Activated CD8-positive, alpha-beta memory T cell treated with anti-CD3 and anti-CD28 coated beads for 36 hours (primary cell): Measurements from ENCODE around the gene SLC5A2. TPM values are rescaled to one million over a fixed set of nuclear protein-coding genes. Genes with fewer than 3 reads are reported as not detected.
"Not testable (repeated sequence)": the region's sequence is repeated elsewhere in the genome, so short reads cannot be mapped to it uniquely, and the experiment has no call there.

ENCODE experiments used
- CTCF ChIA-PET: fragments of 350-600 bp; sonication (Branson Sonifier 250); formaldehyde crosslinking; loops from one replicate; lab custom pipeline; 2021; ENCODE audit warnings: antibody characterized with exemption; lab: Charles Lee
- POLR2A ChIA-PET: fragments of 350-600 bp; sonication (Branson Sonifier 250); formaldehyde crosslinking; loops from one replicate; lab custom pipeline; 2021; ENCODE audit warnings: antibody characterized with exemption; lab: Charles Lee
- total RNA-seq, 2 experiments: library from RNA; stranded (reverse); gene quantifications; one replicate each; pipeline ENCODE4 v1.2.3, GENCODE V29; 2021

Gene SLC5A2
- total RNA-seq, 2 experiments from 2014 or later: not detected

GRCh38 chr16:31471875-31472708, 10.8 kb upstream of the SLC5A2 start, which contains the start of gene TGFB1I1:
TSS of gene TGFB1I1 (plus strand) at chr16:31472152. CDS start at chr16:31472189, 37 bp downstream.
- CTCF ChIA-PET: interaction anchor here (2.8 kb wide), 1 partner anchor 12 kb away, joined by 11 read pairs; no protein-coding TSS in a partner anchor
- POLR2A ChIA-PET: interaction anchor here (0.5 to 0.6 kb wide), 2 partner anchors 17 to 498 kb away, joined by 3 read pairs; no protein-coding TSS in a partner anchor

GRCh38 chr16:31472709-31473203, 10.2 kb upstream of the SLC5A2 start:
- ChIA-PET POLR2A (no interaction called here), CTCF (no interaction called here)

- CTCF ChIA-PET: no interaction called here
- POLR2A ChIA-PET: no interaction called here
Measured at GRCh38 chr16:31473264-31473984, 9.5 kb upstream of the SLC5A2 start.

DNA sequence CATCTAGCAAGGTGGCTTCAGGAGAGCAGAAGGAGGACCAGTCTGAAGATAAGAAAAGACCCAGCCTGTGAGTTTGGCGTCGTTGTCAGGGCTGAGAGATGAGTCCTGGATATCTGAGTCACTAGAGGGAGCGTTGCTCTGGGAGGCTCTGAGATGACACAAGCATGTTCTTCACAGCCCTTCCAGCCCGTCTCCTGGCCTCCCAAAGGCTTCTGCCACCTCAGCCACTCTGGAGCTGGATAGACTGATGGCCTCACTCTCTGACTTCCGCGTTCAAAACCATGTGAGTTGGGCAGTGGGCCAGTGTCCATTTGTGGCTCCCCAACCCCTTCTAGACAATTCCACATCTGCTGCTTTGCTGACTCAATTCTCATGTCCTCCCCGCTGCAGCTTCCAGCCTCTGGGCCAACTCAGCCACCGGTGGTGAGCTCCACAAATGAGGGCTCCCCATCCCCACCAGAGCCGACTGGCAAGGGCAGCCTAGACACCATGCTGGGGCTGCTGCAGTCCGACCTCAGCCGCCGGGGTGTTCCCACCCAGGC, 8.7 kb upstream of the SLC5A2 start:
- POLR2A ChIA-PET: interaction anchor here (0.5 to 1.1 kb wide), 2 partner anchors 13 to 399 kb away, joined by 3 read pairs; partner anchors contain the start of gene ZNF267
- CTCF ChIA-PET: interaction anchor here (1.8 kb wide), 1 partner anchor 14 kb away, joined by 9 read pairs; the partner anchor contains the start of gene ARMC5

DNA sequence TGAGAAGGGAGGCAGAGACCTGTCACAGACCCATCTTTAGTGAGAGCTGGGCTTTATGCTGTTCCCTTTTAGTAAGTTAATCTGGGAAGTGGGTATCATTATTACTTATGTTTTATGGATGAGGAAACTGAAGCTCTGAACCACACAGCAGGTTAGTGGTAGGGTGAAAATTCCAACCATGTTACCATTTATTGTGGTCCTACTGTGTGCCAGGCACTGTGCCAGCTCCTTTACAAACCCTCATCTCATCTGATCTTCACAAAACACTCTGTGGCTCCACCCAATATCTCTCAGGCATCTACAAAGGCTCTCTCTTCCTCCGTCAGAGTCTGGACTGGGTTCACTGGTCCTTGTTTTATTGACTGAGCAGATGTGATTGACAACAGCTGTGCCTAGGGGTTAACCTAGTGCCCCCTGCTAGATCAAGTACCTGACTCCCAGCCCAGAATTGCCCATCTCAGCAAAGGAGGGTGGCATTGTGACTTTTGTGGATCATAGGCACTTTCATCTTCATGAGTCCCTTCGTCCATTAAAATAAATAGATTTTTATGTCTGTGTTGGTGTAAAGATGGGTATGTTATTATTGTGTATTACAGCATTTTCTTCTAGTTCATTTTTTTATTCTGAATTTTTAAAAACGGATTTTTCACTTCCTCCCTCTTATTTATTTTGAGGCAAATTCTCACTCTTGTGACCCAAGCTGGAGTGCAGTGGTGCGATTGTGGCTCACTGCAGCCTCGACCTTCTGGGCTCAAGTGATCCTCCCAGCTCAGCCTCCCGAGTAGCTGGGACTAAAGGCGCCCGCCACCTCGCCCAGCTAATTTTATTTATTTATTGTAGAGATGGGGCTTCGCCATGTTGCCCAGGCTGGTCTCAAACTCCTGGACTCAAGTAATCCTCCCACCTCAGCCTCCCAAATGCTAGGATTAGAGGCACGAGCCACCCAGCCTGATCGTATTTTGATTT, 7.9 kb upstream of the SLC5A2 start:
- CTCF ChIA-PET: interaction anchor here (0.8 to 1.8 kb wide), 2 partner anchors 15 to 33 kb away, joined by 3 to 9 read pairs; partner anchors contain the start of genes ARMC5 and ZNF843
- POLR2A ChIA-PET: interaction anchor here (0.5 to 1.1 kb wide), 2 partner anchors 12 to 399 kb away, joined by 3 read pairs; partner anchors contain the start of gene ZNF267

DNA sequence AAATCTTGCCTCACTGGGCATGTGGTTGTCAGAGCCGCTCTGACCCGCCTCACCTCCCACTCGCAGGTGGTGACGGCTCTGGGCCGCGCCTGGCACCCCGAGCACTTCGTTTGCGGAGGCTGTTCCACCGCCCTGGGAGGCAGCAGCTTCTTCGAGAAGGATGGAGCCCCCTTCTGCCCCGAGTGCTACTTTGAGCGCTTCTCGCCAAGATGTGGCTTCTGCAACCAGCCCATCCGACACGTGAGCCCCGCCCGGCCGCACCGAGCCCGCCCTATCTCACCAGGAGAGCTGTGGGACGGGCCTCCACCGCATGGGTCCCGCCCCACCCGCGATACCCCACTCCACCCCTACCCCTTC, 7.0 kb upstream of the SLC5A2 start:
- POLR2A ChIA-PET: no interaction called here

GRCh38 chr16:31476303-31477219, 6.4 kb upstream of the SLC5A2 start:
- POLR2A ChIA-PET: interaction anchor here (1.3 kb wide), 1 partner anchor 18 kb away, joined by 4 read pairs; the partner anchor contains the start of gene ARMC5
- CTCF ChIA-PET: interaction anchor here (1.1 kb wide), 1 partner anchor 16 kb away, joined by 5 read pairs; no protein-coding TSS in a partner anchor

More for the DNA sequence above, 7.0 kb upstream of the SLC5A2 start:
- CTCF ChIA-PET: interaction anchor here (0.8 to 1.8 kb wide), 2 partner anchors 16 to 33 kb away, joined by 3 to 9 read pairs; partner anchors contain the start of genes ARMC5 and ZNF843

GRCh38 chr16:31477220-31478216, 5.4 kb upstream of the SLC5A2 start:
- ChIA-PET POLR2A (interaction anchor here (1.3 kb wide), 1 partner anchor 18 kb away, joined by 4 read pairs; the partner anchor contains the start of gene ARMC5), CTCF (interaction anchor here (0.6 to 1.1 kb wide), 2 partner anchors 17 to 73 kb away, joined by 3 to 5 read pairs; no protein-coding TSS in a partner anchor)

GRCh38 chr16:31478956-31479355, 4.0 kb upstream of the SLC5A2 start:
- POLR2A ChIA-PET: interaction anchor here (0.7 kb wide), 1 partner anchor 15 kb away, joined by 12 read pairs; no protein-coding TSS in a partner anchor
- CTCF ChIA-PET: interaction anchor here (1.1 kb wide), 1 partner anchor 10 kb away, joined by 4 read pairs; no protein-coding TSS in a partner anchor

GRCh38 chr16:31479751-31480150, 3.2 kb upstream of the SLC5A2 start:
- ChIA-PET CTCF (interaction anchor here (1.1 kb wide), 1 partner anchor 9 kb away, joined by 4 read pairs; no protein-coding TSS in a partner anchor), POLR2A (no interaction called here)

DNA sequence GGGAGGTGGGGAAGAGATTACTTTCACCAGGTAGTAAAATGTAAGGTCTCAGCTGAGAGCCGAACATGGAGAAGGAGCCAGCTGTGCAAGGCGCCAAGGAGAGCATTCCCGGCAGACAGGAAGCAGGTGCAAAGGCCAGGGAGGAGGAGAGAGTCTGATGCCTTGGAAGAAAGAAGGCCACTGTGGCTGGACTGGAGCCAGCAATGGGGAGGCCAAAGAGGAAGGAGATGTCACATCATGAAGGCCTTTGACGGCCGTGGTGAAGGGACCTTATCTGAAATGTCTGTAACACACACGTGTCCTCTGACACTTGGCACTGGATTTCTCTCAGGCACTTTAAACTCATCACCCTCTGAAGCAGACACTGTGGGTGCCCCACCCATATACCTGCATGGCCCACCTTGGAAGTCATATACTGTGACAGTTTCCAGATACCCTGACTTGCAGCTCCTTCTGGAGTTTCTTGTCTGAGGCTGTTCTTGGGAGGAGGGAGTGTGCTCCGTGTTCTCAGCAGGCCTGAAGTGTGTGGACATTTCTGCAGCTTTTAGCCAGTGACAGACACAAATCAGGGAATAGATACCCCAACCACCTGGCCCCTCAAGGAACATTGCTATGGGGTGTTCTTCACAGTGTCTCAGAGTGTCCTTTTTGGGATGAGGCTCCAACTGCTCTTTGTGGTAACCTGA, 1.9 kb upstream of the SLC5A2 start:
- CTCF ChIA-PET: no interaction called here
- POLR2A ChIA-PET: no interaction called here

GRCh38 chr16:31484048-31484447, 1.1 kb downstream of the SLC5A2 start:
- CTCF ChIA-PET: not testable (repeated sequence)

DNA sequence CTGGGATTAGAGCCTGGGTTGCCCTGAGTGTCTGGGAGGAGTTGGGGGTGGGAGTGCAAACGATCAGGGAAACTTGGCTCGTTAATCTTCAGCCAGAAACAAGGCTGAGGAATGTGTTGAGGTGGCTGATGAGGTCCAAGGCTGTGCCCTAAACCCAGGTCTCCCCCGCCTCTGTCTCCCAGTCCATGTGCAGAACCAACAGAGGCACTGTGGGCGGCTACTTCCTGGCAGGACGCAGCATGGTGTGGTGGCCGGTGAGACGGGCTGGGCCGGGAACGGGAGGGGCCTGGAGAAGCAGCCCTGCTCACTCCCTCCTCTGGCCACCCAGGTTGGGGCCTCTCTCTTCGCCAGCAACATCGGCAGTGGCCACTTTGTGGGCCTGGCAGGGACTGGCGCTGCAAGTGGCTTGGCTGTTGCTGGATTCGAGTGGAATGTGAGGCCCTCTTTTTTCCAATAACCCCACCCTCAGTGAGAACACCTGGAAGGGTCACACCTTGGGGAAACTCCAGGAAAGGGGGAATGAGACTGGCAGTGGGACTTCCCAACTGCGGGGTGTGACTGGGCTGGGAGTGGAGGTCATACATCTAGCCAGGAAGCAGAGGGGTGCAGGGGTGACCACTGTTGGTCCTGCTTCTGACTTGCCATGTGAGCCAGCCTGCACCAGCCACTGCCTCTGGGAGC, 1.7 kb downstream of the SLC5A2 start:
- CTCF ChIA-PET: no interaction called here
- POLR2A ChIA-PET: no interaction called here

More at GRCh38 chr16:31484048-31484447, 1.1 kb downstream of the SLC5A2 start:
- POLR2A ChIA-PET: interaction anchor here (0.7 kb wide), 1 partner anchor 52 kb away, joined by 3 read pairs; no protein-coding TSS in a partner anchor

DNA sequence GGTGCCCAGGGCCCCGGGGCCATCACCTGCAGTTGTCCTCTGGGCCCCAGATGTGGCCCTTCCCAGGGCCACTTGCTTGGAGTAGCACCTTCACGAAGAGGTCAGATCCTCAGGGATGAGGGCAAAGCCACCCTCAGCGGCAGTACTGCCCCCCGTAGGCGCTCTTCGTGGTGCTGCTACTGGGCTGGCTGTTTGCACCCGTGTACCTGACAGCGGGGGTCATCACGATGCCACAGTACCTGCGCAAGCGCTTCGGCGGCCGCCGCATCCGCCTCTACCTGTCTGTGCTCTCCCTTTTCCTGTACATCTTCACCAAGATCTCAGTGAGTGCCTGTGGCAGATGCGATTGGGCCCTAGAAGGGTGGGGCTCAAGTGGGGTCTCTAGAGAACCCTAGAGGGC, 2.6 kb downstream of the SLC5A2 start:
- POLR2A ChIA-PET: no interaction called here

More for the DNA sequence above, 2.6 kb downstream of the SLC5A2 start:
- CTCF ChIA-PET: no interaction called here
